HEK293 (cell line): Measurements from ENCODE around the gene DNASE2.

Experiments
- CTCF ChIA-PET: fragments of 350-600 bp; formaldehyde crosslinking; extraction: SDS; loops from one replicate; lab custom pipeline; 2021; ENCODE audit warnings: antibody characterized with exemption; lab: Yijun Ruan, JAX
- POLR2A ChIA-PET: fragments of 300-600 bp; formaldehyde crosslinking; extraction: SDS; loops from one replicate; lab custom pipeline; 2020; ENCODE audit warnings: antibody characterized with exemption, inconsistent platforms; lab: Yijun Ruan, JAX
- H3K27ac ChIP-seq: fragments of 200-500 bp; sonication (Bioruptor generic); 2 replicates; pipeline ENCODE4 v1.5.1; 2014; ENCODE audit warnings: low read depth, low read length, control low read depth, inconsistent platforms; ENCODE audit errors: extremely low read depth
- H3K36me3 ChIP-seq, 2 experiments: fragments of 200-500 bp in 1 of 2; sonication (Bioruptor generic) in 1 of 2; 1 replicate in 1 of 2; 2 replicates in 1 of 2; pipeline ENCODE4 v1.5.1; 2014 to 2017; ENCODE audit warnings: inconsistent platforms in 2 of 2, low read length in 2 of 2; ENCODE audit not compliant: control insufficient read depth in 2 of 2, insufficient read depth in 1 of 2
- H3K4me1 ChIP-seq: fragments of 200-500 bp; sonication (Bioruptor generic); 2 replicates; pipeline ENCODE4 v1.5.1; 2014; ENCODE audit warnings: mild to moderate bottlenecking, low read length, inconsistent platforms; ENCODE audit not compliant: control insufficient read depth, insufficient read depth
- H3K4me3 ChIP-seq: 2 replicates; pipeline ENCODE4 v1.5.1; 2011; ENCODE audit warnings: low read depth, mild to moderate bottlenecking, control low read depth, low read length, moderate library complexity
- H3K9me3 ChIP-seq: fragments of 200-500 bp; sonication (Bioruptor generic); 2 replicates; pipeline ENCODE4 v1.5.1; 2014; ENCODE audit warnings: low read depth, low read length, inconsistent platforms; ENCODE audit not compliant: control insufficient read depth, insufficient read depth
- GLI4 ChIP-seq: fragments of 450-650 bp; formaldehyde crosslinking; IDR thresholded peaks from 2 replicates; pipeline ENCODE4 v1.5.1; 2016; ENCODE audit warnings: missing biosample characterization, missing genetic modification characterization
- KLF16 ChIP-seq: fragments of 450-650 bp; formaldehyde crosslinking; IDR thresholded peaks from 2 replicates; pipeline ENCODE4 v1.5.1; 2017; ENCODE audit warnings: missing biosample characterization, missing genetic modification characterization
- SCRT2 ChIP-seq: fragments of 450-650 bp; formaldehyde crosslinking; IDR thresholded peaks from 2 replicates; pipeline ENCODE4 v1.5.1; 2016; ENCODE audit warnings: missing biosample characterization, missing genetic modification characterization
- ZNF121 ChIP-seq: fragments of 450-650 bp; formaldehyde crosslinking; IDR thresholded peaks from 2 replicates; pipeline ENCODE4 v1.5.1; 2016; ENCODE audit warnings: missing biosample characterization, missing genetic modification characterization
- ZNF175 ChIP-seq: fragments of 450-650 bp; formaldehyde crosslinking; IDR thresholded peaks from 2 replicates; pipeline ENCODE4 v1.5.1; 2016; ENCODE audit warnings: missing biosample characterization, missing genetic modification characterization
- ZNF366 ChIP-seq: fragments of 450-650 bp; formaldehyde crosslinking; conservative IDR thresholded peaks from 2 replicates; pipeline ENCODE4 v1.5.1; 2016; ENCODE audit warnings: missing biosample characterization, missing genetic modification characterization
- ZNF37A ChIP-seq: fragments of 450-650 bp; IDR thresholded peaks from 2 replicates; pipeline ENCODE4 v1.5.1; 2018; ENCODE audit warnings: missing biosample characterization, missing genetic modification characterization
- ZNF473 ChIP-seq: fragments of 450-650 bp; formaldehyde crosslinking; IDR thresholded peaks from 2 replicates; pipeline ENCODE4 v1.5.1; 2017; ENCODE audit warnings: missing biosample characterization, missing genetic modification characterization
- ZNF521 ChIP-seq: fragments of 450-650 bp; formaldehyde crosslinking; IDR thresholded peaks from 2 replicates; pipeline ENCODE4 v1.5.1; 2017; ENCODE audit warnings: missing biosample characterization, mild to moderate bottlenecking, missing genetic modification characterization
- ZNF768 ChIP-seq: fragments of 450-650 bp; formaldehyde crosslinking; IDR thresholded peaks from 2 replicates; pipeline ENCODE4 v1.5.1; 2018; ENCODE audit warnings: missing biosample characterization, mild to moderate bottlenecking, missing genetic modification characterization
- TF ChIP-seq, protein P1 (sequence below): fragments of 450-650 bp; formaldehyde crosslinking; IDR thresholded peaks from 2 replicates; pipeline ENCODE4 v1.5.1; 2016; ENCODE audit warnings: missing biosample characterization, missing genetic modification characterization
- TF ChIP-seq, protein P2 (sequence below): fragments of 450-650 bp; formaldehyde crosslinking; IDR thresholded peaks from 2 replicates; pipeline ENCODE4 v1.5.1; 2016; ENCODE audit warnings: missing biosample characterization, missing genetic modification characterization
- TF ChIP-seq, protein P3 (sequence below): fragments of 450-650 bp; formaldehyde crosslinking; IDR thresholded peaks from 2 replicates; pipeline ENCODE4 v1.5.1; 2017; ENCODE audit warnings: missing biosample characterization, missing genetic modification characterization
- TF ChIP-seq, protein P4 (sequence below): fragments of 450-650 bp; formaldehyde crosslinking; conservative IDR thresholded peaks from 2 replicates; pipeline ENCODE4 v1.5.1; 2016; ENCODE audit warnings: low read depth, missing biosample characterization, missing genetic modification characterization

Gene DNASE2

DNA sequence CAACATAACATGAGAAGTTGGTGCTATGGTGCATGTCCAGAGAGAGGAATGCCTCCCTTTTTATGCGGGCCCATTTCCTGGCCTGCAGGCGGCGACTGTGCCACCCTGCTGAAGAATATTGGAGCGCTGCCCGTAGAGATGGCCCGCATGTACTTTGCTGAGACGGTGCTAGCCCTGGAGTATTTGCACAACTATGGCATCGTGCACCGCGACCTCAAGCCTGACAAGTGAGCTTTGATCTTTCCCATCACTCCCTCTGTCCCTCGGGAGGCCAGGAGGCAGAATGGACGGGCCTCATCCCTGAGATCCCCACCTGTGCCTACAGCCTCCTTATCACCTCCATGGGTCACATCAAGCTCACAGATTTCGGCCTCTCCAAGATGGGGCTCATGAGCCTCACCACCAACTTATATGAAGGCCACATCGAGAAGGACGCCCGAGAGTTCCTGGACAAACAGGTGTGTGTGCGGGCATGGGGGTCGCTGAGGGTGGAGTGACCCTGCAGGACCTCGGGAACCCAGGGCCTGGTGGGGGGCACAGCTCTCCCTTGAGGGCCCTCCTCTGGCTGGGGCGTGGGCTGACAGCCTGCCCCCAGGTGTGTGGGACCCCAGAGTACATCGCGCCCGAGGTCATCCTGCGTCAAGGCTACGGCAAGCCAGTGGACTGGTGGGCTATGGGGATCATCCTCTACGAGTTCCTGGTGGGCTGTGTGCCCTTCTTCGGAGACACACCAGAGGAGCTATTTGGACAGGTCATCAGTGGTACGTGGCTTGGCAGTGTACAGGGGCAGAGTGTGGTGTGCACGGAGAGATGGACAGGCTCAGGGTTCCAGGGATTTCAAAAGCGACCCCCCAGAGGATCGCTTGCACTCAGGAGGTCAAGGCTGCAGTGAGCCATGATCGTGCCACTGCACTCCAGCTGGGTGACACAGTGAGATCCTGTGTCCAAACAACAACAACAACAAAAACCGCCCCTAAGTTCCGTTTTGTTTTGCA lies 16.2 kb downstream of the DNASE2 start:
- Histone ChIP-seq H3K4me1 (peaks cover 4% of the 10 kb centered on the region), H3K36me3 (peaks cover 0 to 4% of the 10 kb centered on the region in 2 experiments; a peak in 2 of 3 replicates), H3K27ac (no peak overlapping the region), H3K9me3 (no peaks in the 10 kb centered on the region), H3K4me3 (no peak overlapping the region)
- ChIA-PET CTCF (interaction anchor here (4.6 kb wide), 1 partner anchor 18 kb away, joined by 30 read pairs; no protein-coding TSS in a partner anchor), POLR2A (interaction anchor here (0.9 kb wide), 1 partner anchor 17 kb away, joined by 3 read pairs; the partner anchor contains the start of gene DNASE2)
- TF ChIP-seq KLF16 (tag by site-specific recombination) (no peak), SCRT2 (tag by site-specific recombination) (no peak), ZNF366 (tag by site-specific recombination) (no peak), GLI4 (tag by site-specific recombination) (no peak), ZNF768 (no peak), ZNF37A (no peak), ZNF175 (tag by site-specific recombination) (no peak), ZNF473 (tag by site-specific recombination) (no peak)
- TF ChIP-seq, protein P1, sequence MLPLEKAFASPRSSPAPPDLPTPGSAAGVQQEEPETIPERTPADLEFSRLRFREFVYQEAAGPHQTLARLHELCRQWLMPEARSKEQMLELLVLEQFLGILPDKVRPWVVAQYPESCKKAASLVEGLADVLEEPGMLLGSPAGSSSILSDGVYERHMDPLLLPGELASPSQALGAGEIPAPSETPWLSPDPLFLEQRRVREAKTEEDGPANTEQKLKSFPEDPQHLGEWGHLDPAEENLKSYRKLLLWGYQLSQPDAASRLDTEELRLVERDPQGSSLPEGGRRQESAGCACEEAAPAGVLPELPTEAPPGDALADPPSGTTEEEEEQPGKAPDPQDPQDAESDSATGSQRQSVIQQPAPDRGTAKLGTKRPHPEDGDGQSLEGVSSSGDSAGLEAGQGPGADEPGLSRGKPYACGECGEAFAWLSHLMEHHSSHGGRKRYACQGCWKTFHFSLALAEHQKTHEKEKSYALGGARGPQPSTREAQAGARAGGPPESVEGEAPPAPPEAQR (tag by site-specific recombination), result no peak
- TF ChIP-seq, protein P2, sequence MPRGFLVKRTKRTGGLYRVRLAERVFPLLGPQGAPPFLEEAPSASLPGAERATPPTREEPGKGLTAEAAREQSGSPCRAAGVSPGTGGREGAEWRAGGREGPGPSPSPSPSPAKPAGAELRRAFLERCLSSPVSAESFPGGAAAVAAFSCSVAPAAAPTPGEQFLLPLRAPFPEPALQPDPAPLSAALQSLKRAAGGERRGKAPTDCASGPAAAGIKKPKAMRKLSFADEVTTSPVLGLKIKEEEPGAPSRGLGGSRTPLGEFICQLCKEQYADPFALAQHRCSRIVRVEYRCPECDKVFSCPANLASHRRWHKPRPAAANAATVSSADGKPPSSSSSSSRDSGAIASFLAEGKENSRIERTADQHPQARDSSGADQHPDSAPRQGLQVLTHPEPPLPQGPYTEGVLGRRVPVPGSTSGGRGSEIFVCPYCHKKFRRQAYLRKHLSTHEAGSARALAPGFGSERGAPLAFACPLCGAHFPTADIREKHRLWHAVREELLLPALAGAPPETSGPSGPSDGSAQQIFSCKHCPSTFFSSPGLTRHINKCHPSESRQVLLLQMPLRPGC, result no peak
- TF ChIP-seq, protein P3, sequence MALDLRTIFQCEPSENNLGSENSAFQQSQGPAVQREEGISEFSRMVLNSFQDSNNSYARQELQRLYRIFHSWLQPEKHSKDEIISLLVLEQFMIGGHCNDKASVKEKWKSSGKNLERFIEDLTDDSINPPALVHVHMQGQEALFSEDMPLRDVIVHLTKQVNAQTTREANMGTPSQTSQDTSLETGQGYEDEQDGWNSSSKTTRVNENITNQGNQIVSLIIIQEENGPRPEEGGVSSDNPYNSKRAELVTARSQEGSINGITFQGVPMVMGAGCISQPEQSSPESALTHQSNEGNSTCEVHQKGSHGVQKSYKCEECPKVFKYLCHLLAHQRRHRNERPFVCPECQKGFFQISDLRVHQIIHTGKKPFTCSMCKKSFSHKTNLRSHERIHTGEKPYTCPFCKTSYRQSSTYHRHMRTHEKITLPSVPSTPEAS (tag by site-specific recombination), result no peak

DNA sequence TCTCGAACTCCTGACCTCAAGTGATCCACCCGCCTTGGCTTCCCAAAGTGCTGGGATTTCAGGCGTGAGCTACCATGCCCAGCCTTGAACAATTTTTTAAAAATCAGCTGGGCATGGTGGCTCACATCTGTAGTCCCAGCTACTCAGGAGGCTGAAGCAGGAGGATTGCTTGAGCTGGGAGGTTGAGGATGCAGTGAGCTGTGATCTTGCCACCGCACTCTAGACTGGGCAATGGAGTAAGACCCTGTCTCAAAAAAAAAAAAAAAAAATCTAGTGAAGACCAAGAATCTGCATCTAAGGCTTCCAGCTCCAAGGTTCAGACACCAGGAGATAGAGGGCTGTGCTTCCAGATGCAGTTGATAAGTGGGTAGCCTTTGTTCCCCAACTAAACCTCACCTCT lies 17.1 kb downstream of the DNASE2 start:
- H3K27ac ChIP-seq, result no peak overlapping the region
- peaks cover 4% of the 10 kb centered on the region for H3K4me1 ChIP-seq
- TF ChIP-seq, protein P4, sequence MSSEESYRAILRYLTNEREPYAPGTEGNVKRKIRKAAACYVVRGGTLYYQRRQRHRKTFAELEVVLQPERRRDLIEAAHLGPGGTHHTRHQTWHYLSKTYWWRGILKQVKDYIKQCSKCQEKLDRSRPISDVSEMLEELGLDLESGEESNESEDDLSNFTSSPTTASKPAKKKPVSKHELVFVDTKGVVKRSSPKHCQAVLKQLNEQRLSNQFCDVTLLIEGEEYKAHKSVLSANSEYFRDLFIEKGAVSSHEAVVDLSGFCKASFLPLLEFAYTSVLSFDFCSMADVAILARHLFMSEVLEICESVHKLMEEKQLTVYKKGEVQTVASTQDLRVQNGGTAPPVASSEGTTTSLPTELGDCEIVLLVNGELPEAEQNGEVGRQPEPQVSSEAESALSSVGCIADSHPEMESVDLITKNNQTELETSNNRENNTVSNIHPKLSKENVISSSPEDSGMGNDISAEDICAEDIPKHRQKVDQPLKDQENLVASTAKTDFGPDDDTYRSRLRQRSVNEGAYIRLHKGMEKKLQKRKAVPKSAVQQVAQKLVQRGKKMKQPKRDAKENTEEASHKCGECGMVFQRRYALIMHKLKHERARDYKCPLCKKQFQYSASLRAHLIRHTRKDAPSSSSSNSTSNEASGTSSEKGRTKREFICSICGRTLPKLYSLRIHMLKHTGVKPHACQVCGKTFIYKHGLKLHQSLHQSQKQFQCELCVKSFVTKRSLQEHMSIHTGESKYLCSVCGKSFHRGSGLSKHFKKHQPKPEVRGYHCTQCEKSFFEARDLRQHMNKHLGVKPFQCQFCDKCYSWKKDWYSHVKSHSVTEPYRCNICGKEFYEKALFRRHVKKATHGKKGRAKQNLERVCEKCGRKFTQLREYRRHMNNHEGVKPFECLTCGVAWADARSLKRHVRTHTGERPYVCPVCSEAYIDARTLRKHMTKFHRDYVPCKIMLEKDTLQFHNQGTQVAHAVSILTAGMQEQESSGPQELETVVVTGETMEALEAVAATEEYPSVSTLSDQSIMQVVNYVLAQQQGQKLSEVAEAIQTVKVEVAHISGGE (tag by site-specific recombination), result no peak
- TF ChIP-seq ZNF521 (tag by site-specific recombination), result no peak
- peak; percentile 55; the same call in 1 of the 2 replicates for TF ChIP-seq ZNF121 (tag by site-specific recombination)
- TF ChIP-seq ZNF366 (tag by site-specific recombination), result no peak
- no peaks in the 10 kb centered on the region for H3K9me3 ChIP-seq
- peaks cover 0 to 4% of the 10 kb centered on the region in 2 experiments; a peak in 2 of 3 replicates for H3K36me3 ChIP-seq
- POLR2A ChIA-PET, result interaction anchor here (0.5 to 0.9 kb wide), 2 partner anchors 70 to 254 kb away, joined by 3 to 4 read pairs; partner anchors contain the start of gene FARSA
- CTCF ChIA-PET, result interaction anchor here (0.6 to 4.6 kb wide), 6 partner anchors 12 to 107 kb away, joined by 3 to 30 read pairs (median 4); no protein-coding TSS in a partner anchor
- H3K4me3 ChIP-seq, result no peak overlapping the region
